ENCODE data around the gene PCNP.

GRCh38 chr3:101556064-101556463 lies 17.9 kb upstream of the PCNP start:
- TF ChIP-seq, protein P1, sequence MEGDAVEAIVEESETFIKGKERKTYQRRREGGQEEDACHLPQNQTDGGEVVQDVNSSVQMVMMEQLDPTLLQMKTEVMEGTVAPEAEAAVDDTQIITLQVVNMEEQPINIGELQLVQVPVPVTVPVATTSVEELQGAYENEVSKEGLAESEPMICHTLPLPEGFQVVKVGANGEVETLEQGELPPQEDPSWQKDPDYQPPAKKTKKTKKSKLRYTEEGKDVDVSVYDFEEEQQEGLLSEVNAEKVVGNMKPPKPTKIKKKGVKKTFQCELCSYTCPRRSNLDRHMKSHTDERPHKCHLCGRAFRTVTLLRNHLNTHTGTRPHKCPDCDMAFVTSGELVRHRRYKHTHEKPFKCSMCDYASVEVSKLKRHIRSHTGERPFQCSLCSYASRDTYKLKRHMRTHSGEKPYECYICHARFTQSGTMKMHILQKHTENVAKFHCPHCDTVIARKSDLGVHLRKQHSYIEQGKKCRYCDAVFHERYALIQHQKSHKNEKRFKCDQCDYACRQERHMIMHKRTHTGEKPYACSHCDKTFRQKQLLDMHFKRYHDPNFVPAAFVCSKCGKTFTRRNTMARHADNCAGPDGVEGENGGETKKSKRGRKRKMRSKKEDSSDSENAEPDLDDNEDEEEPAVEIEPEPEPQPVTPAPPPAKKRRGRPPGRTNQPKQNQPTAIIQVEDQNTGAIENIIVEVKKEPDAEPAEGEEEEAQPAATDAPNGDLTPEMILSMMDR (conservative IDR thresholded peaks at IDR 0.05; ENCODE audit: low read depth in 2 of 2), result no peak
- TF ChIP-seq ZNF114 (CRISPR knock-in tag; IDR thresholded peaks at IDR 0.05) (no peak), EZH2 (IDR thresholded peaks at IDR 0.05; ENCODE audit: low read depth, unreplicated experiment) (no peak), POLR2AphosphoS5 (IDR thresholded peaks at IDR 0.05; ENCODE audit: low read depth) (no peak), ZNF331 (CRISPR knock-in tag; IDR thresholded peaks at IDR 0.05; ENCODE audit: low read depth) (no peak), STAT1 (IDR thresholded peaks at IDR 0.05; ENCODE audit: unreplicated experiment) (no peak), ZNF462 (CRISPR knock-in tag; IDR thresholded peaks at IDR 0.05) (no peak), EZH2phosphoT487 (IDR thresholded peaks at IDR 0.05; ENCODE audit: unreplicated experiment) (no peak), JUNB (IDR thresholded peaks at IDR 0.05; ENCODE audit: unreplicated experiment) (no peak), CREB1 (CRISPR knock-in tag; IDR thresholded peaks at IDR 0.05; ENCODE audit: low read depth) (no peak)
- TF ChIP-seq, protein P2, sequence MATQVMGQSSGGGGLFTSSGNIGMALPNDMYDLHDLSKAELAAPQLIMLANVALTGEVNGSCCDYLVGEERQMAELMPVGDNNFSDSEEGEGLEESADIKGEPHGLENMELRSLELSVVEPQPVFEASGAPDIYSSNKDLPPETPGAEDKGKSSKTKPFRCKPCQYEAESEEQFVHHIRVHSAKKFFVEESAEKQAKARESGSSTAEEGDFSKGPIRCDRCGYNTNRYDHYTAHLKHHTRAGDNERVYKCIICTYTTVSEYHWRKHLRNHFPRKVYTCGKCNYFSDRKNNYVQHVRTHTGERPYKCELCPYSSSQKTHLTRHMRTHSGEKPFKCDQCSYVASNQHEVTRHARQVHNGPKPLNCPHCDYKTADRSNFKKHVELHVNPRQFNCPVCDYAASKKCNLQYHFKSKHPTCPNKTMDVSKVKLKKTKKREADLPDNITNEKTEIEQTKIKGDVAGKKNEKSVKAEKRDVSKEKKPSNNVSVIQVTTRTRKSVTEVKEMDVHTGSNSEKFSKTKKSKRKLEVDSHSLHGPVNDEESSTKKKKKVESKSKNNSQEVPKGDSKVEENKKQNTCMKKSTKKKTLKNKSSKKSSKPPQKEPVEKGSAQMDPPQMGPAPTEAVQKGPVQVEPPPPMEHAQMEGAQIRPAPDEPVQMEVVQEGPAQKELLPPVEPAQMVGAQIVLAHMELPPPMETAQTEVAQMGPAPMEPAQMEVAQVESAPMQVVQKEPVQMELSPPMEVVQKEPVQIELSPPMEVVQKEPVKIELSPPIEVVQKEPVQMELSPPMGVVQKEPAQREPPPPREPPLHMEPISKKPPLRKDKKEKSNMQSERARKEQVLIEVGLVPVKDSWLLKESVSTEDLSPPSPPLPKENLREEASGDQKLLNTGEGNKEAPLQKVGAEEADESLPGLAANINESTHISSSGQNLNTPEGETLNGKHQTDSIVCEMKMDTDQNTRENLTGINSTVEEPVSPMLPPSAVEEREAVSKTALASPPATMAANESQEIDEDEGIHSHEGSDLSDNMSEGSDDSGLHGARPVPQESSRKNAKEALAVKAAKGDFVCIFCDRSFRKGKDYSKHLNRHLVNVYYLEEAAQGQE (IDR thresholded peaks at IDR 0.05; ENCODE audit: unreplicated experiment), result no peak
